AG04450 (cell line): Measurements from ENCODE around the gene PPP1R14C. TPM values are rescaled to one million over a fixed set of nuclear protein-coding genes. Genes with fewer than 3 reads are reported as not detected.
A peak's percentile ranks its signal among the peaks of the same experiment; 100 is the strongest.

Experiments
- CTCF ChIA-PET: fragments of 300-600, 350-600 bp; formaldehyde crosslinking; extraction: SDS; loops from one replicate; lab custom pipeline; 2022; ENCODE audit warnings: antibody characterized with exemption, inconsistent platforms; lab: Charles Lee
- POLR2A ChIA-PET: fragments of 350-600 bp; formaldehyde crosslinking; extraction: SDS; loops from one replicate; lab custom pipeline; 2021; ENCODE audit warnings: antibody characterized with exemption, inconsistent platforms; lab: Yijun Ruan, JAX
- DNase-seq: peaks from one replicate; pipeline ENCODE4 v3.0.0-alpha.2; 2011; ENCODE audit warnings: low read depth, low spot score
- H3K27ac ChIP-seq: one replicate; pipeline ENCODE4 v1.5.1; 2012; ENCODE audit warnings: low read depth, low read length, control low read depth
- H3K27me3 ChIP-seq: one replicate; pipeline ENCODE4 v1.6.0; 2012; ENCODE audit warnings: low read length; ENCODE audit not compliant: control insufficient read depth, insufficient read depth
- H3K4me3 ChIP-seq: 2 replicates; pipeline ENCODE4 v1.5.1; 2011; ENCODE audit warnings: mild to moderate bottlenecking, low read depth, low read length, control low read depth
- H3K9me3 ChIP-seq: 2 replicates; pipeline ENCODE4 v1.5.1; 2012; ENCODE audit warnings: low read length; ENCODE audit not compliant: control insufficient read depth, insufficient read depth
- polyA plus RNA-seq: library from polyadenylated mRNA; depleted of rRNA; stranded (reverse); fragments of >200 nt; gene quantifications from 2 replicates; pipeline ENCODE4 v1.2.3, GENCODE V29; 2011
- TF ChIP-seq, protein P1 (sequence below): IDR thresholded peaks from 2 replicates; pipeline ENCODE4 v1.5.1; 2011; ENCODE audit warnings: low read depth, low read length, control low read depth, inconsistent platforms

PPP1R14C gene
- polyA plus RNA-seq, 1 experiment, result not detected

DNA sequence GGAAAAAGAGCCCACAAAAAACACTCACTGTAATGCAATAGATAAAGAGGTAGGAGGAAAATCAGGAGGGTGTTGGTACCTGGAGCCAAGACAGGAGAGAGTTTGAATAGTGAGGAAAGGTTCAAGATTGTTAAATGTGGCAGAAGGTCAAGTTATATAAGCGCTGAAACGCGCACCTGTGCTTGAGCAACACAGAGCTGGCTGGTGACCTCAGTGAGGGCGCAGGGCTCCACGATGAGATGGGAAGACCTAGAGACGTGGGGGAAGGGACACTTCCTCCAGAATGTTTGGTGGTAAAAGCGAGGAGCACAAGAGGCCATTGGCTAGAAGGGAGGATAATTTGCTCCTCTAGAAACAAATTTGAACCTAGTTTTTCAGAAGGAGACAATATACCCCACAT, 4.2 kb upstream of the PPP1R14C start:
- peaks cover 24% of the 10 kb centered on the region for H3K27me3 ChIP-seq
- CTCF ChIA-PET, result interaction anchor here (0.7 to 1.5 kb wide), 2 partner anchors 132 to 256 kb away, joined by 3 read pairs; no protein-coding TSS in a partner anchor
- no peak for DNase-seq
- H3K27ac ChIP-seq, result no peak overlapping the region
- no peaks in the 10 kb centered on the region; the same call in 1 of the 2 replicates for H3K9me3 ChIP-seq
- no peak overlapping the region for H3K4me3 ChIP-seq
- TF ChIP-seq, protein P1, sequence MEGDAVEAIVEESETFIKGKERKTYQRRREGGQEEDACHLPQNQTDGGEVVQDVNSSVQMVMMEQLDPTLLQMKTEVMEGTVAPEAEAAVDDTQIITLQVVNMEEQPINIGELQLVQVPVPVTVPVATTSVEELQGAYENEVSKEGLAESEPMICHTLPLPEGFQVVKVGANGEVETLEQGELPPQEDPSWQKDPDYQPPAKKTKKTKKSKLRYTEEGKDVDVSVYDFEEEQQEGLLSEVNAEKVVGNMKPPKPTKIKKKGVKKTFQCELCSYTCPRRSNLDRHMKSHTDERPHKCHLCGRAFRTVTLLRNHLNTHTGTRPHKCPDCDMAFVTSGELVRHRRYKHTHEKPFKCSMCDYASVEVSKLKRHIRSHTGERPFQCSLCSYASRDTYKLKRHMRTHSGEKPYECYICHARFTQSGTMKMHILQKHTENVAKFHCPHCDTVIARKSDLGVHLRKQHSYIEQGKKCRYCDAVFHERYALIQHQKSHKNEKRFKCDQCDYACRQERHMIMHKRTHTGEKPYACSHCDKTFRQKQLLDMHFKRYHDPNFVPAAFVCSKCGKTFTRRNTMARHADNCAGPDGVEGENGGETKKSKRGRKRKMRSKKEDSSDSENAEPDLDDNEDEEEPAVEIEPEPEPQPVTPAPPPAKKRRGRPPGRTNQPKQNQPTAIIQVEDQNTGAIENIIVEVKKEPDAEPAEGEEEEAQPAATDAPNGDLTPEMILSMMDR, result no peak
- POLR2A ChIA-PET, result no interaction called here

DNA sequence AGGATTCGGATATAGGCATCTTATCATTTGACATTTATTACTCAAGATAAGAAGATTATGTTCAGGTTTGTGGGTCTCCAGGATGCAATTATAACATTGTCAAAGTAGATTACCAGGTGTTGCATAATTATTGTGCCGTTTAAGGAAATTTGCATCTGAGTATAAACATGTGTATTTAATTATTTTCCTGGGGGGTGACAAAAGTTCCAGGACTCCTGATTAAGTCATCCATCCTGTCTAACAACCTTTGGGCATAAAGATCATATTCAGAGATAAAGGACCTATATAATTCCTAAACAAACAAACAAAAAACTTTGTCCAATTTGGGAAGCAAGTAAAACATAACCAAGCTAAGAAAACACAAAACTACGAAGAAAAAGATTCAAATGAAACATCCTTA, 3.3 kb upstream of the PPP1R14C start:
- CTCF ChIA-PET, result interaction anchor here (1.5 kb wide), 1 partner anchor 255 kb away, joined by 3 read pairs; no protein-coding TSS in a partner anchor
- TF ChIP-seq, protein P1, result no peak

DNA sequence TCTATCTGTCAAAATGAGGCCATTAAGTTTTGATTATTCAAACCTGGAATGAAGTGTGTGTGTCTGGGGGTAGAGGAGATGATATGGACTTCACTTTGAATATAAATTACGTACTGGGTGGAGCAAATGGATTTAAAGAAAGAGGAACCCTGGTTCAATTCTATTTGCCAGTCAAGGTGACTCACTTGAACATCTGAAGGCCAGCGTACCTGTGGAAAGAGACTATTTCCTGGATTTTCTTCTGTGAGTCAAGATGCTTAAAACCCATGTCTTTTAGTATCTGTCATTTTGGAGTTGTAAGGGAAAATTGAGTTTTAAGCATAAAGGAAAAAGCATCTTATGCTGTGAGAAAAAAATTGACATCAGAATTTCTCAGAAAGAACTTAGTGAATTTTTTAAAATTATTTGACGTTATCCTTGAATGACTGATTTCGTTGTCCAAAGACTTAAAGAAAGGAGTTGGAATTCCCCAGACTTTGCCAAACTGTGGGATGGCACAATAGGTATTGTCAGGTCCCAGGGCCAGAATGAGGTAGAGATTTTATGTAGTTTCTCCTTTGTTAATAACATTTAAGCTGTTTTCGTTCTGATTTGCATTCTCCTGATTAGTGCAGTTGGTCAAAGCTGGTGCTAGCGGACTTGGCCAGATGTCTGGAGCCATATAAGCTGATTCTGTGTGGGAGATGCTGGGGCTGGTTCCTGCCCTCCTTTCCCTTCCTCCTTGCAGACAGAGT, 2.4 kb upstream of the PPP1R14C start:
- H3K27ac ChIP-seq, result no peak overlapping the region
- no peaks in the 10 kb centered on the region; the same call in 1 of the 2 replicates for H3K9me3 ChIP-seq
- TF ChIP-seq, protein P1, result no peak
- peaks cover 38% of the 10 kb centered on the region for H3K27me3 ChIP-seq
- ChIA-PET POLR2A (no interaction called here), CTCF (interaction anchor here (1.5 kb wide), 1 partner anchor 254 kb away, joined by 3 read pairs; no protein-coding TSS in a partner anchor)
- DNase-seq, result no peak
- H3K4me3 ChIP-seq, result no peak overlapping the region

More for the DNA sequence above, 3.3 kb upstream of the PPP1R14C start:
- no peak overlapping the region for H3K27ac ChIP-seq
- H3K27me3 ChIP-seq, result peaks cover 33% of the 10 kb centered on the region
- H3K4me3 ChIP-seq, result no peak overlapping the region
- no peaks in the 10 kb centered on the region; the same call in 1 of the 2 replicates for H3K9me3 ChIP-seq
- POLR2A ChIA-PET, result no interaction called here
- DNase-seq, result no peak

DNA sequence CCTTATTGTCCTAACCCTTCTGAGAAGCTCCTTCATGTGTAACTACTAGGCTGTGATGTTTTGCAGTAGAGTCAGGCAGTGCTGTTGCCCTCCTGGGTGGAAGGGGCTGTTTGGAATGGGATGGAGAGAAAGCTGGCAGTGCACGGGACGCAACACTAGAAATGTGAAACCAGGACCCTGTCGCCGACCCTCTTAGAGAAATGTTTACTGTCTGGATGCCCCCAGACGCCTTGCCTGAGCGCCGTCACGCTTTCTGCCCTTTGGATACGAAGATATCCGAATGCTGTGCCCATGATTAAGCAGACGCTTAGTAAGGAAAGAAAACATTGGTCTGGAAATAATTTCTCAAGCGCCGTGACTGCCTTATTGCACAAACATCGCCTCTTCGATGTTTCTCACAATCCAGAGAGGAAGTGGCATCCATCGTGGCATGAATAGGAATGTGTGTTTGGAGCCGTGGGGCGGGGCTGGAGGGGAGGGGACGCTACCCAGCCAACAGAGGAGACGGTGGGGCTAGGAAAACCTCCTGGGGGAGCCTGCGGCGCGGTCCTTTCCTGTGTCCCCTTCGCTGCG, 661 bp upstream of the PPP1R14C start:
- Histone ChIP-seq H3K4me3 (peak overlapping the region; percentile 17; the same call in 1 of the 2 replicates), H3K9me3 (no peaks in the 10 kb centered on the region; the same call in 1 of the 2 replicates), H3K27me3 (peaks cover 50% of the 10 kb centered on the region), H3K27ac (no peak overlapping the region)
- TF ChIP-seq, protein P1, result no peak
- POLR2A ChIA-PET, result no interaction called here
- DNase-seq, result no peak
- CTCF ChIA-PET, result no interaction called here
